ENCODE measurements around the gene FITM1.
A peak's percentile ranks its signal among the peaks of the same experiment; 100 is the strongest.

Gene FITM1

GRCh38 chr14:24130380-24130716 is at the start of gene FITM1:
Gene FITM1 (plus strand): TSS chr14:24130659. CDS start chr14:24131564, 905 bp downstream.
- no peak for DNase-seq

DNA sequence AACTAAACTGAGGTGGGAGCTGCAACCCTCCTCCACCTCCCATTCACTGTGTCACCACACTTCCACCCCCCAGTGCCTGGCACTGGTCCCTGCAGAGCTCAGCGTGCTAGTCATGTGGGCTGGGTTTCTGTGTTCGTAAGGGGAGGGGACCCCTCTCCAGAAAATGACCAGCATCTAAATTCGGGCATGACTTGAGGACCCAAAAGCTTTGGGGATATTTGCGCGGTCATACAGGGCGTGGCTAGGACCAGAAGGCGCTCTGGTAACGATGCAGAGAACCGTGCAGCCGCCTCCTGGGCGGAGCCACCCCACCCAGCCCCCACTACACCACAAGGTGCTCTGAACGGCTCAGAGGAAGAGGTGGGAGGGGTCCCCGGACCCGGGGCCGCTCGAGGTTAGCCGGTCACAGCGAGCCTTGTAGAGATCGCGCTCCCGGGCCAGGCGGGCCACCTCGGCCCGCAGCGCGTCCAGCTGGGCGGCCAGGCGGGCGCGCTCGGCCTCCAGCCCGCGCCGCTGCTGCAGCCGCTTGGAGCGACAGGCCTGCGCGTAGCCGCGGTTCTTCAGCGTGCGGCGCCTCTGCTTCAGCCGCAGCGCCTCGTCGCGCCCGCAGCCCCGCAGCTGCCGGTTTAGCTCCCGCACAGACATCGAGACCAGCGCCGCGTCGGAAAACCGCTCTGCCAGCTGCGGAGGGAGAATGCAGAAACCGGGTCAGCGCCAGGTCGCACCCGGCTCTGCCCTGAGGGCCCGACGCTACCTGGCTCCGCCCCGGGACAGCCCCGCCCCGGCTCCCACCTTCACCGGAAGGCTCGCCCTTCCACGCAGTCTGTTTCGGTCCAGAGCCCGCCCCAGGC is 49.3 kb upstream of the FITM1 start:
- DNase-seq = peak; percentile 69

- no peak for DNase-seq
Measured at GRCh38 chr14:24081739-24082211, 48.7 kb upstream of the FITM1 start.

DNA sequence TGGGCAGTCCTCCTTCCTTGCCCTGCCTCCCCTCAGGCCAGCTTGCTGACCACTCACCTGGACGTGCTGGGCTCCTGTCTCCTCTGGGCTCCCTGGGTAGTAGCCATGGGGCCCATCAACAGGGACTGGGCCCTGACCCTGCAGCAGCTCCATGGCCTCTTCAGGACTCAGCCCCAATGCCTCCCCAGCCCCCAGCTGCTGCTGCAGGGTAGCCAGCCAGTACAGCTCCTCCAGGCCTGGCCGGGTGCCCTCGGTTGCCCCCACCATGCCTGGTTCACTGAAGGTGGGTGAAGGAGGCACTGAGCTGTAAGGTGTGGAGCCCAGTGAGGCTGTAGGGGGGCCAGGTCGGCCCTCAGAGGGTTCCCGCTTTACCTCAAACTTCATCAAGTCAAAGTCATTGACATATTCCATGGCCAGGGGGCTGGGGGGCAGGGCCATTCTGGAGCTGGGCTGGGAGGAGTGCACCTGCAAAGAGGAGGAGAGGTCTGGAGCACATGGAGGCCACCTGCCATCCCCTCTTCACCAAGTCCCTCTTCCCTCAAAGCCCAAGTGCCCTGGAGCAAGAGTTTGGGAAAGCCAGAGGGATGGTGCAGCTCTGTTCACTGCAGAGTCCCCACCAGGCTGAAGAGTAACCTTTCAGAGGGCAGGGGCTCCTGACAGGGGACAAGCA is 47.9 kb upstream of the FITM1 start:
- no peak for DNase-seq

- DNase-seq = no peak
Measured at GRCh38 chr14:24083462-24083861, 47.0 kb upstream of the FITM1 start.

DNA sequence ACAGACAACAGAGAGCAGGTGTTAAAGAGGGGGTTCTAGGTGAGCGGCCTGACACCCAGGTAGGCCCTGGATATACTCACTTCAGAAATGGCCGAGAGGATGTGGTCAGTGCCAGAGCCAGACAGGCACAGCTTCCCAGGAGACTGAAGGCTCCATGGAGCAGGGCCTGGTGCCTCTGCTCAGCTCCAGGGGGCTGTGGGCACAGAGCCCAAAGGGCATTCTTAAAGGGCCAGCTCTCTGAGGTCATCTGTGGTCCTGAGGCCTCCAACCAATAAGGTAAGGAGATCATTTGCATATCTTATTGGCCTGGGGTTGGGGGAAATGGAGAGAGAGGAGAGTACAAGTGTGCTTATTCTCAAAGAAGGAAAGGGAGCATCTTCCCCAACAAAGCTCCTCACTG is 46.0 kb upstream of the FITM1 start:
- no peak for DNase-seq

GRCh38 chr14:24085215-24085614 is 45.2 kb upstream of the FITM1 start:
- DNase-seq = no peak

DNA sequence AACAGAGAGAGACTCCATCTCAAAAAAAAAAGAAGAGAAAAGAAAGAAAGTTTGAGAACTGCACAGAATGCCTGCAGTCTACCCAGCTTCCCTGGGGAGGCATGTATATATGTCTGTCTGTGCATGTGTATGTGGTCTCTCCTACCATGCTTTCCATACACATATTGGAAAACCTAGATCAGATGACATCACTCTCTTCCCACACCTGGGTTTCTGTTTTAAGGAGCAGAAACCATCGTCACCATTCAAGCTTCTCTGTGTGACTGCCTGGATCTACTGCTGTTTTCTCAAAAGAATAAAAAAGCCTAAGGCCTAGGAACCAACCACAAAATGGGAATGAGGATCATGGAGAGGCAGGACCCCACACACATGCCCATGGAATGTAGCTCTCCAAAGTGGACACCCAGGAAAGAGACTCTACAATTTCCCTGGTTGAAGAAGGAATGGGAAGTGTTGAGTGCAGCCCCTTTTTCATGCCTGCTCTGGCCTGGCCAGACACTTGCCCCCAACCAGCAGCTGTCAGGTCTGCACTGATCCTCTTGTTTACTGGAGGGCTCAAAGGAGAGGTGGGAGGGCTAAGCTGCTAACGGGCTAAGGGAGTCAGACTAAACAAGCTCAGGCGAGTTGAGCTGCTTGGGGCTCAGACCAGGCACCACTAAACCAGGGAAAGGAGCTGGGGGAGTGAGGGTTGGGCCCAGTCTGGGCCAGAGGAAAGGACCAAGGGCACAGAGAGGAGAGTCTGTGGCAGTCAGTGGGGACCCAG is 44.1 kb upstream of the FITM1 start:
- DNase-seq = no peak

GRCh38 chr14:24087004-24087403 is 43.5 kb upstream of the FITM1 start:
- no peak for DNase-seq

GRCh38 chr14:24088095-24088494 is 42.4 kb upstream of the FITM1 start:
- DNase-seq = no peak

DNA sequence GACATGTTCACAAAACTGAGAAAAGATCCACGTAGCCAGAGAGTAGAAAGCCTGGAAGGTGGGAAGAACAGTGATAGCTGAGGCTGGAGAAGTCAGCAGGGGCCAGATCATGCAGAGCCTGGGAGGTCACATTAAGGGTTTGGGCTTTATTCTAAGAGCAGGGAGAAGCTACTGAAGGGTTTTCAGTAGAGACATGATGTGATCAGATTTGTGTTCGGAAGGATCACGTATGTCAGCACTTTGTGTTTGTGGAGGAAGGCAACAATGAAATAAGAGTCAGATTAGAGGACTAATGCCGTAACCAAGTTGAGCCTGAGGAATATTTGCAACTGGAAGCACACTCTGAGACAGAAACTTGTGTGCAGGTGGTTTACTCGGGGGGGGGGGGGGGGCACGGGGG is 40.6 kb upstream of the FITM1 start:
- DNase-seq = no peak

DNA sequence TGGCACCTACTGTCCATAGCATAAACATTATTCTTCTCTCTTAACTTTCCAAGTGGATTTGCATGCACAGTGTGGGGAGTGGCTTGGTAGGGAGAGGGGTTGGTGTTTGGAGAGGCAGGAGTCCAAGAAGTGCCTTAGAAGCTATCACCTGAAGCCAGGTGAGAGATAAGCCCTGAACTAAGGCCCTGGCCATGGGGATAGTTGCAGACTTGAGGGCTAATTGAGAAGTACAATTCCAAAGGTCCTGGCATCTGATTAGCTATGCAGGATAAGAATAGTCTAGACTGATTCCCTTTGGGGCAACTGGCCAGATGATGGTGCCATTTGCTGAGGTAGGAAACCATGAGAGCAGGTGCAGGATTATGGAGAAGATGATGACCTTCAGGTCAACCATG is 38.4 kb upstream of the FITM1 start:
- DNase-seq = no peak

GRCh38 chr14:24092505-24093206 is 37.8 kb upstream of the FITM1 start:
- DNase-seq = no peak

- no peak for DNase-seq
Measured at GRCh38 chr14:24093207-24093900, 37.1 kb upstream of the FITM1 start.

DNA sequence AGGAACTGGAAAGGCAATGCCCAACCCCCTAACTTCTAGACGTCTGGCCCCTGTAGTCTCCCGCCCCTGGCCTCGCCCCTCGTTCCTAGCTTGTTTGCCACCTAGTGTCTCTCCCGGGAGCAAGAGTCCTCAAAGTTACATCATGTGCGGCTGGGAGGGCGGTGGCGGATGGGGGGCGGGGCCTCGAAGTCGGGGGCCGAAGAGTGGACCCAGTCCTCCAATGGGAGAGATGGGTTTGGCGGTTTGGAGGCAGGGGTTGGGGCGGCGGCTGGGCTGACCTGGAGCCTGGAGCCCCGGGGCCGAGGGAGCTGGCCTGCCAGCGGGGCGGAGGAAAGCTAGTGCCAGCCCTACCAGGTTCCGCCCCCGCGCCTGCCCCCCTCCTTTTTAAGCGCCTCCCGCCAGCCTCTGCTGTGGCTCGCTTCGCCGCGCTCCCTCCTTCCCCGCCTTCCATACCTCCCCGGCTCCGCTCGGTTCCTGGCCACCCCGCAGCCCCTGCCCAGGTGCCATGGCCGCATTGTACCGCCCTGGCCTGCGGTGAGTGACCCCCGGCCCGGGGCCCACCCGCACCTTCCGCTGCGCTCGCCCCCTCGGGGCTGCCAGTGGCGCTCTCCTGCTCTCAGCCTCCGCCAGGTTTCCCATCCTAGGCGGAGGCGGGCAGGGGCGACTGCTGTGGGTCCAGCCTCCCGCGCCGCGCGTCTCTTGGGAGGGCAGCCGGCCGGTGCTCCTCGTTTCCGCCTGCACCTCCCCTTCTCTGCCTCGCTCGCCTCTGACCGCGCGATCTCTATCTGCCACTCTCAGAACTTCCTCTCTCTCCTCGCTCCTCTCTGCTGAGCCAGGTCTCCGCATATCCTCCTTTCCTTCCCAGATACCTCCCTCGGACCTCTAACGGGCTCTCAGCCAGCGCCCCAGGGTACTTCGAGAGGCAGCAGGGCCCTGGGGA is 36.3 kb upstream of the FITM1 start, which contains the start of gene PCK2:
Gene PCK2, plus strand, starts transcription at position 411 of the 940 bp plus-strand sequence. Its CDS starts 95 bp downstream, at position 506.
- DNase-seq = peak; percentile 92

- no peak for DNase-seq
Measured at GRCh38 chr14:24094841-24095270, 35.6 kb upstream of the FITM1 start.

DNA sequence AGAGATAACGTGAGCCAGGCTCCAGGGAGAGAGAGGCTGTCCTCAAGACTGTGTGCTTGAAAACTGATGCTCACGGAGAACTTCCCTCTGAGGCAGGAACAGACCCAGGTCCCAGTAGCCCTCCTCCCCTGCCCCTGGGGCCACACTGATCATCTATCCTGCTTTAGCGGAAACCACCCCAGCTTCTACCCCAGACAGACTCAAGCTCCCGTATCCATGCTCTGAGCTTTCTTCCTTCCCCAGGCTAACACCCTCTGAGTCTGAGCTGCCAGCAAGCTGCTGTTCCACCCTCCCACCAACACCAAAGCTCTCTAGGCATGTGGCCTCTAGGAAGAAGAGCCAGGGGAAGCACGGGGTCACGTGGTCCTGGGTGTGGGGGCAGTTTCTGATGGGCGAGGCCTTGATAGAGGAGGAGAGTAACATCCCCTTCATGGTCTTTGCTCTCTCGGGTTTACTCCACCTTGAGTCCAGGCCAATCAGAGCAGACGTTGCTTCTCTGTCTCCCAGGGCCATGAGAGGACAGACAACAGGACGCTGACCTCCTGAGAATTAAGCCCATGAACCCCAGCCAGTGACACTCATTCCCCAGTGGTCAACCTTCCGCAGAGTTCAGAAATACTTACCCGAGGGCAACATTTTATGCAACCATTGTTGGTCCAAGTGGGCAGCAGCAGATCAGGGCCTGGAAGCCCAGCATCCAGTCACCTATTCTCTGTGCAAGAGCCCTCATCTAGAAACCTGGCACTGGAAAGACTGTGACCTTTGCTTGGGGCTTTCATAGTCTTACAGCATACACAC is 35.0 kb upstream of the FITM1 start:
- DNase-seq = peak; percentile 64

- DNase-seq = no peak
Measured at GRCh38 chr14:24096545-24097181, 33.8 kb upstream of the FITM1 start.

- DNase-seq = no peak
Measured at GRCh38 chr14:24098229-24098926, 32.1 kb upstream of the FITM1 start.
